NCI-H2196 (cell line): ENCODE results near the gene TAPBP.

Experiments
- DNase-seq: peaks from one replicate; lab custom pipeline; 2025; ENCODE audit not compliant: unreplicated experiment; lab: John Stamatoyannopoulos, UW

TAPBP gene

GRCh38 chr6:33320315-33321181, 6.7 kb upstream of the TAPBP start:
- DNase-seq = peak; percentile 65

GRCh38 chr6:33319939-33320314, 6.0 kb upstream of the TAPBP start:
- DNase-seq = no peak

- no peak for DNase-seq
Observed at GRCh38 chr6:33318426-33319073, 4.7 kb upstream of the TAPBP start.

GRCh38 chr6:33317669-33318425, 4.0 kb upstream of the TAPBP start, which contains the start of gene ZBTB22:
Gene ZBTB22, minus strand, starts transcription at chr6:33317744. Its CDS starts 828 bp downstream, at chr6:33316916.
- DNase-seq = peak; percentile 99

- DNase-seq = no peak
Observed at GRCh38 chr6:33317419-33317668, 3.5 kb upstream of the TAPBP start.

DNA sequence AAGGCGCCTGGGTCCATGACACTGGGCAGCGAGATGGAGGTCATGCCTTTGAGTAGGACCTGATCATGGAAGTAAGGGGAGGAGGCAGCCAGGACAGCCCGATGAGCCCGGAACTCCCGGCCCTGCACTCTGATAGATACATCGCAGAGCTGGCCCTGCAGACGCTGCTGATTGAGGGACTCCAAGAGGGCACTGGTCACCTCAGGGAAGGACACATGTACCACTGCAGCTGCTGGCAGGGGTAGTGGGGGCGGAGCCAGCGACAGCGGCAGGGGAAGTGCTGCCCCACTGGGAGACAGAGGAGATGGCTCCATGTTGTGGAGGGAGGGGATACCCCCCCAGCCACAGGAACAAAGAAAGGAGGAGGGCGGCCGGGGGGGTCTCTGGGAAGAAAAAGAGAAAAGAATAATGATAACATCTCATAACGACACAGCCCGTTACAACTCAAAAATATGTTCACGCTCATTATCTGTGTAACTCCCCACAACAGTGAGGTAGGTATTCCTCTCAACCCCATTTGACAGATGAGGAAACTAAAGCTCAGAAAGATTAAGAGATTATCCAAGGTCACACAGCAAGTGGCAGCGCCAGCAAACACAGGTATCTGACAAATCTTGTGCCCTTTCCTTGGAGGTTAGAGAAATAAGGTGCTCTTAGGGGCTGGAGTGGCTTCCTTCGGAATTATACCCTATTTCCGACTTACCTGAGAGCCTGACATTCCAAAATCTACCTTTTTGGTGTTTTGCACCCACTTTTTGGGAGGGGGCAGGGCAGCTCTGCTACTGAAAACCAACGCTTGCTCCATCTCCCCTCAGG, 2.9 kb upstream of the TAPBP start:
- DNase-seq = no peak

- no peak for DNase-seq
Observed at GRCh38 chr6:33315793-33316602, 2.1 kb upstream of the TAPBP start.

- no peak for DNase-seq
Observed at GRCh38 chr6:33314943-33315792, 1.3 kb upstream of the TAPBP start.

DNA sequence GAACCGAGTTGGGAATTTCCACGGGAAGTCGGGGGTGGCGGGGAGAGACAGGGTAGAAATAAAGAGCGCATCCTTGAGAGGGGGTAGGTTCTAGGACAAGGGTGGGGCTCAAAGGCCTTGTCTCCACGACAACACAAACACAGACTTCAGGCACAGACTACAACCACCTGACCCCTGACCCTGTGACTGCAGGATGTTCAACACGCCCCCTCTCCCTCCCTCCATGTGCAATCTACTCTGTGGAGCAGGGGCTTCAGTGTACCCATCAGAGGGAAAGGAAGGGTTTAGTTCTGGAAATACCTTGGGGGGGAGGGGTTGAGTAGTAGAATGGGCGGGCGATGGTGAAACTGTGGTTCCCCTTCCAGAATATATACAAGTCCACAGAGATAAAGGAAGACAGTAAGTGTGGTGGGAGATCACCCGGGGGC, 651 bp upstream of the TAPBP start:
- DNase-seq = peak; percentile 78

GRCh38 chr6:33313105-33313708, 671 bp downstream of the TAPBP start:
- DNase-seq = no peak

GRCh38 chr6:33312361-33313104, 1.3 kb downstream of the TAPBP start:
- DNase-seq = peak; percentile 89

- no peak for DNase-seq
Observed at GRCh38 chr6:33306356-33306755, 7.5 kb downstream of the TAPBP start.

GRCh38 chr6:33305052-33305451, 8.8 kb downstream of the TAPBP start:
- DNase-seq = no peak

DNA sequence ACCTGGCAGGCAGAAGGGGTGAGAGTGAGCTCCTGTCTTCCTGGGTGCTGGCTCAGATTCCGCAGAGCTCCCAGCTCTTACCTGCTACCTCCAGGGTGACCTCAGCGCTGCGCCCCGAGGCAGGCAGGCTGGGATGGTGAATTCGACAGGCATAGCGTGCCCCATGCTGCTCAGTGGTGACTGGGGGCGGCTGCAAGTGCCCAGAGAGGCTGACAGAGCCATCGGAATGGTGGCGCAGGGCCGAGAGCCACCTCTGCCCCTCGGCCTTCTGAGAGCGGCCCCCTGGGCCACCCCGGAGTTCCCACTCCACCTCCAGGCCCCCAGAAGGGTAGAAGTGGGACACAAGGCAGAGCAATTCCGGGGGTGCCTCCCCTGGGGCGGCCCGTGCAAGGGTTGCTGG, 9.7 kb downstream of the TAPBP start:
- DNase-seq = no peak

GRCh38 chr6:33301877-33302276, 12.0 kb downstream of the TAPBP start:
- no peak for DNase-seq

DNA sequence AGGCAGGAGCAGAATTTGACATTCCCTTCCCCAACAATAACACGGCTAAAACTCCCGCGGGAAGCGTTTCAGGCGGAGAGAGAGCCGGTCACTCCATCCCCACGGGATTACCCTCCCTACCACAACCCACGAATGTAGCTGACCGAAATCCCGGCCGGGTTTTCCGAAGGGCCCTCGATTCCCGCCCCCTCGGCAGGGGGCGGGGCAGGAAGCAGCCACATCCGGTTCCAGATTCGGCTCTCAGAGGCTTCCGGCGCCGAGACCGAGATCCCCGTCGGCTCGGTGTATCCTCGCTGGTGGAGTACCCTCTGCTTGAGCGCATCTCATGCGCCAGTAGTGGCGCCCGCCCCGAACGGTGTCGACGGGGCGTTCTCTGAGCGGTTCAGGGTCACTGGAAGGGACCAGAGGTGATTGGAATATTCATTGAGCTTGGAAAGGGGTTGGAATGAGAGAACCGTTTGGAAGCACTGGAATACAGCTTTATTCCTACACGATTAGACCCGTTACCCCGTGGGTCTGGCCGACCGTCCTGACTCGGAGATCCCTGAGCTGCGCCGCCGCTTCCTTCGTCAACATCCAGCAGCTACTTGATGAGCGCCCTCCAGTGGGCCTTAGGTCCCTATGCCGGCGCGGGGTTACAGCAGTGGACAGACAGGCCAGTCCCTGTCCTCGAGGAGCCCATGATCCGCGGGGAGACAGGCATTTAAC, 14.5 kb downstream of the TAPBP start:
- peak; percentile 93 for DNase-seq

- DNase-seq = peak; percentile 71
Observed at GRCh38 chr6:33298773-33299236, 15.1 kb downstream of the TAPBP start, which contains the start of gene RGL2. Gene RGL2, minus strand, starts transcription at chr6:33298942. Its CDS starts 332 bp downstream, at chr6:33298610.
